Left colon (tissue), 2 donors: Measurements from ENCODE around the gene TIMP2. TPM values are rescaled to one million over a fixed set of nuclear protein-coding genes. Genes with fewer than 3 reads are reported as not detected.

Experiments
- ATAC-seq: fragments of 200-7000 bp; cut with Tn5 transposase; one replicate; pipeline ENCODE4 v1.9.1; 2020; ENCODE audit warnings: mild to moderate bottlenecking, moderate library complexity
- DNase-seq, 2 donors: peaks; one replicate each; pipeline ENCODE4 v3.0.0-alpha.2; 2020
- intact Hi-C, 2 donors: fragments of 100-400 bp; cut with DNase I in 1 of 2; cut with micrococcal nuclease in 1 of 2; formaldehyde crosslinking; loops; one replicate each; pipeline versions ENCODE4 v1.11.2 to v1.14.0; 2022; cut with DNase I, micrococcal nuclease
- total RNA-seq, 2 donors: library from RNA; stranded (reverse); fragmentation: NEBNext Ultra II Directional; extraction: Animal tissue kit (Norgen Biotek cat#: 25700); gene quantifications; one replicate each; pipeline ENCODE4 v1.2.1, GENCODE V29; 2021
- donor health status: DM: no; HTN: no; CAD: no.
- donor health status: DM: yes; HTN: yes; CAD: no.

TIMP2 gene
- total RNA-seq, 2 donors from 2014 or later = 45.5 to 133 TPM

DNA sequence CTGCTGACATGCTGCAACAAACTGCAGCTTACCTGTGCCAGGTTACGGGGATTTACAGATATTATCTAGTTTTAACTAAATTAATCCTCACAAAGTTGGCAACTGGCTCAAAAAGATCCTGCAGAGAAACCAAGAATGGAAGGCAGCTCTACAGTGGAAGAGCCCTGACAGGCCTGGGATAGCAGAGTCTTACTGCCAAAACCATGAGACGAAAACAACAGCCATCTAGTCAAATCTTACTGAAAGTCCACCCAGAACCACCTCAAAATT is 92.7 kb downstream of the TIMP2 start:
- intact Hi-C loops = no loop called here
- no peak for ATAC-seq

DNA sequence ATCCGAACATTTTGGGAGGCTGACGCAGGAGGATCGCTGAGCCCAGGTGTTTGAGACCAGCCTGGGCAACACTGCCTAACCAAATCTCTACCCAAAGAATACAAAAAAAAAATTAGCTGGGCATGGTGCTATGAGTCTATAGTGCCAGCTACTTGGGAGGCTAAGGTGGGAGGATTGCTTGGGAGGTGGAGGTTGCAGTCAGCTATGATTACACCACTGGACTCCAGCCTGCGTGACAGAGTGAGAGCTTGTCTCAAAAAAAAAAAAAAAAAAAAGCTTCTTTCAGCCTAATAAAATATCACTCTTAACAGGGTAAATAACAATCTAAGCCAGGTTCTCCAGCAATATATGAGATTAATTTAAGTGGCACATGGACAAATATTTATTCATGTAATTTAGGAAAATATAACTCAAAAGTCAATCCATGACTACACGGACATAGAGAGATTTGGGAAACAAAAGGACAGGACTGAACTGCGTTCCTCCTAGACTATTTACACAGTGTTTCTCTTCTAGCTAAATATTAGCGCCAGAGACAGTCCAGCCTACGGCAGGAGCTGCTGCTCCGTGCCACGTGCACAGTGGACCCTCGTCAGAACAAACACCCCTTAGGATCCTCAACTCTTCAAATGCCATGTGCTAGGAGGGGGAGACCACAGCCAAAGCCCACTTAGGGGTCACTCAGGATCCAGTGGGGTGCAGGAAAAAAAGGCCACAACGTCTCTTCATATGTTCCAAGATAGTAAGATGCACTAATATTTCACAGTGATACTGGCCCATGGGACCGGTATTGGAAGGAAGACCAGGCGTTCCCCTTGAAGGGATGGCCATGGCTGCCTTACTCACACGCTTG is 93.3 kb downstream of the TIMP2 start:
- DNase-seq (no peak), ATAC-seq (no peak)
- intact Hi-C loops = no loop called here

More for the DNA sequence above, 92.7 kb downstream of the TIMP2 start:
- DNase-seq = no peak

GRCh38 chr17:78829477-78829876 is 95.7 kb downstream of the TIMP2 start:
- ATAC-seq (no peak), DNase-seq (no peak)
- intact Hi-C loops = no loop called here

DNA sequence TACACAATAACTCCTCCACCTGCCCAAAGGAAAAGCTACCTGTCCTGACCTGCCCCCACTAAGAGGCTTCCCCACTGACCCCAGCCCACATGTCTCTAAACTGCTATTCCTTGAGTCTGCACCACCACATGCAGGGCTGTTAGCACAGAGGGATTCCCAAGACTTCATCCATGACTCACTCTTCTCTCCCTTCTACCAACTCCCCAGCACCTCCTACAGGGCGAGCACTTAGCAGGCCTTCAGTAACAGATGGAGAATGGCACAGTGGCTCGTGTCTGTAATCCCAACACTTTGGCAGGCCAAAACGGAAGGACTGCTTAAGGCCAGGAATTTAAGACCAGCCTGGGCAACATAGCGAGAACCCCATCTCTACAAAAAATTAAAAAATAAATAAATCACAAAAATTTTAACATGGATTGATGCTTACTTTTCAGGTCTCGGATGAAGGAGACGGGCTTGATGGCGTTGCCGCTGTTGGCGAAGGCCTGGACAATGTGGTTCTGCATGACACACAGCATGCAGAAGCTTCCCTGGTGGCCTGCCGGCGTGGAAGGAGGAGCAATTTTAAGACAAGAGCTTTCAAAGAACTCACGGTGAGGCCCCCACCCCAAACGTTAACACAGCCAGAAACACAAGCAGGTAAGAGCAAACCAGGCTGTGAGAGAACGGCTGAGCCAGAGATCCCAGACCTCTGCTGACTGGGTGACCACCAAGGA is 96.6 kb downstream of the TIMP2 start:
- intact Hi-C loops = no loop called here
- ATAC-seq (no peak), DNase-seq (no peak)

DNA sequence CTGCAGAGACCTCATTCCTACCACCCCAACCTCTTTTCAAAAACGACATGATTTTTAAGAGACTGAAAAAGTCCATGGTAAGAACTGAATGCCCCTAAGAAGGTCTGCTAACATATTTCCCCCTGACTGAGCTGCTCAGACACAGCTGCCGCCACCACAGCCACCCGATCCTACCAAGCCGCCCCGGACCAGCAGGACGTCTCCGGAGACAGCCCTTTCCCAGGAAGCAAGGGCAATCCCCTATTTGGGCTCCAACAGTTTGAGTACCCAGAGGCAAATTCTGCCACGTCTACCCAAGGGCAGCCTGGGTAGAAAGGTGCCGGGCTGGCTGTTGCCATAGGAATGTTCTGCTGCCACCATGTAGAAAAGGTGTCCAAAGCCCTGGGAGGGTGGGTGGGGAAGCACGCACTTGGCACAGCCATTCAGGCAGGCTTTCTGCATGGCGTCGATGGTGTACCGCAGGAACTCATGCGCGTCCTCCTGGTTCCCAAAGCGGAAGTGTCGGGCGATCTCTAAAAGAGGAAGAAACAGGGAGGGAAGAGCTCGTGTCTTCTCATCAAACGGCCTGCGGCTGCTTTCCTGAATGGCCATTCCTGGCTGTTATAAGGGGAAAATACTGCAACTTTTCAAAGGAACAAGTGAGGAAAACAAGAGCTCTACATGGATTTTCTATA is 98.2 kb downstream of the TIMP2 start:
- no peak for ATAC-seq
- DNase-seq = no peak
- intact Hi-C loops = no loop called here

GRCh38 chr17:78826421-78826820 is 98.8 kb downstream of the TIMP2 start:
- no peak for DNase-seq
- ATAC-seq = no peak
- intact Hi-C loops = no loop called here

DNA sequence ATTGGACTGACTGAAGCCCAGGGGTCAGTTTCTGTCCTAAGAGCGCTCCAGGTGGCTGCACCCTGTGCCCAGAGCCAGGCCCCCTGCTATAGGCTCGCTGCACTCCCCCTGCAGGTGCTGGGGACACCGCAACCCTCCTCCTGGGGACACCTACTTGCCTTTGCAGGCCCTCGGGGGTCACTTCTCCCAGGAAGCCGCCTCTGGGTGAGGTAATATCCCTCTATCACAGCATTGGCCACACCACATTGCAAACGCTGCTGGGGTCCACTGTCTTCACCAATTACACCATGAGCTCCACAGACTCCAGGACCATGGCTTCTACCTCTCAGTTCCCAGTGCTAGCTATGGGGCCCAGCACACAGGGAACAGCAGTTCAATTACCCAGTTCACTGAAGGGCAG is 99.5 kb downstream of the TIMP2 start:
- intact Hi-C loops = no loop called here
- no peak for DNase-seq
- ATAC-seq = no peak

DNA sequence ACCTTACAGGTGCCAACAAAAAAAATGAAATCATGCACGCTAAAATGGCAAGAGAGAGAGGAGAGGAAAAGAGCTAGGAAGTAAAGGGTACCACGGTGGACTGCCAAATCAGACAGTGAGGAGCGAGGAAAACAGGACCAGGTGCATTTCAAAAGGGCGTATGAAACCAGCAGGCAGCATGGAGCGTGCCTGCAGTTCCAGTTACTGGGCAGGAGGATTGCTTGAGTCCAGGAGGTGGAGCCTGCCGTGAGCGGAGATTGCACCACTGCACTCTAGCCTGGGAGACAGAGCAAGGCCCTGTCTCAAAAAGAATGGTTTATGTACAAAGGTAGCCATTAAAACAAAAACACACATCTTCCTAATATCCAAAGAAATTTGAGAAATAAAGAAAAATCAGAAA is 100.9 kb downstream of the TIMP2 start:
- intact Hi-C loops = no loop called here
- no peak for DNase-seq
- ATAC-seq = no peak

GRCh38 chr17:78823282-78824046 is 101.7 kb downstream of the TIMP2 start:
- ATAC-seq (no peak), DNase-seq (no peak)
- intact Hi-C loops = no loop called here

DNA sequence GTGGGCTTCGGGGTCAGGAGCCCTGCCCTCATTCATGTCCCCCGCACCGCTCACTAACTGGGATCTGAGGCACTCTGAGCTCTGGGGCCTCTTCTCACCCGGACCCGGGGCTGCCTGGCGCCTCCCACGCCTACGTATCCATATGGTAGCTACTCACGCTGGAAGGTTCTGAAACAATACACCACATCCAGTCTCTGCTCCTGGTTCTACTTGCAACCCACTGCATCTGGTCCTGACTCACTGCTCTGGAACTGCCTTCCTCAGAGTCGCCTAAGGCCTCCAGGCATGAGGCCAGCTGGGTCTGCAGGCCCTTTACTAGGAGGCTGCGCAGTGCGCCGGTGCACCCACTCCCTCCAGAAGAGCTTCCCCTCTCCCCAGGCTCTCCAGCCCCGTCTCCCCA is 102.6 kb downstream of the TIMP2 start:
- DNase-seq = no peak
- intact Hi-C loops = no loop called here
- ATAC-seq = no peak

DNA sequence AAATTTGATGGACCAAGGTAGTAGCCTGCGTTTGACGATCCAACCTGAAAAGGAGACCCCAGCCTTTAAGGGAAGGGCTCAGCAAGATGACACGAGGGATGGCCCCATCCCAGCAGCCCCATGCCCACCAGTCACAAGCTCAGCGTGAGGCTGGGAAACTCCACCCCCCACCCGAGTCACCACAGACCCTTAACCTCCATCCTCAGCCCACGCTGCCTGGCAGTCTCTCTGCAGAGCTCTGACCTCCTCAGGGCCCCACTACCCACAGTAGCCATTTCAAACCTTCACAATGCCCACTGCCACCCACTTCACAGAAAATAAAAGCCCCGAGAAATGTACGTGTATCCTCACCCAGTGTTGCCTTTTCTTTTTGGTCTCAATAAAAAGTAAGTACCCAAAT is 103.2 kb downstream of the TIMP2 start:
- no peak for ATAC-seq
- intact Hi-C loops = no loop called here
- DNase-seq = no peak

- intact Hi-C loops = no loop called here
- no peak for ATAC-seq
- DNase-seq = no peak
These were observed 104.3 kb downstream of the TIMP2 start for GRCh38 chr17:78820841-78821240.

GRCh38 chr17:78819806-78820792 is 105.1 kb downstream of the TIMP2 start:
- DNase-seq = no peak
- no peak for ATAC-seq
- intact Hi-C loops = no loop called here

DNA sequence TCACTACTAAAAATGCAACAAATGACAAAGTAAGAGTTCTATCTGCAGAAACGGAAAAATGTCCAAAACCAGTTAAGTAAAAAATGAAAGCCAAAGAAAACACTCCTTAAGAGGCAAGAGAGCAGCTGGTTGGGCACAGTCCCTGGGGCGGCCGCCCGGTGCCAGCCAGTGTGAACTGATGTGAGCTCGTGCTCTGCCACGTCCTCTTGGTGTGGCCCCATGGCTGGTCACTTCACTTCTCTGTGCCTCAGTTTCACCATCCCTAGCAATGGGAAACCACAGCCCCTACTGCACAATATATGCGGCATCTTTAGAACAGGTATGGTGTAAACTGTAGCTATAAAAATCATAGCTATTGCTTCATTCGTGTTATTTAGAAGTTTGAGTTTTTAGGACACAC is 105.8 kb downstream of the TIMP2 start:
- DNase-seq = no peak
- intact Hi-C loops = no loop called here
- ATAC-seq = no peak

DNA sequence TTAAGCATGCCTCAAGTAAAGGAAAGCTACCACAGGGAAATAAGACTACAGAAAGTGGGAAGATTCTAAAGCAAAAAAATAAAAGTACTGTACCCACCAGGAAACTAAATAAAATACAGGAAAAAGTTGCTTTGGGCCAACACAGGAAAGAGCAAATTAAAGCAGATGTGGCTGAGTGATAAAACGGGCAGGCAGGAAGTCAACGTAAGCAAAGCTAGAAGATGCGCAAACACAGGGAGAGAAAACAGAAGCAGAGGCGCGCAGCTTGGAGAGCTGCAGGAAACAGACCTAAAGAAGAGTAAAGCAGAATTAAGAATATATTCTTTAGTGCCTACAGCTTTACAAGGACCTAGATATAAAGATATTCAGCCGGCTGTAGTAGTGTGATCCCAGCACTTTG is 106.3 kb downstream of the TIMP2 start:
- ATAC-seq = no peak
- DNase-seq = no peak
- intact Hi-C loops = no loop called here

GRCh38 chr17:78818152-78818846 is 106.9 kb downstream of the TIMP2 start:
- DNase-seq = no peak
- intact Hi-C loops = no loop called here

DNA sequence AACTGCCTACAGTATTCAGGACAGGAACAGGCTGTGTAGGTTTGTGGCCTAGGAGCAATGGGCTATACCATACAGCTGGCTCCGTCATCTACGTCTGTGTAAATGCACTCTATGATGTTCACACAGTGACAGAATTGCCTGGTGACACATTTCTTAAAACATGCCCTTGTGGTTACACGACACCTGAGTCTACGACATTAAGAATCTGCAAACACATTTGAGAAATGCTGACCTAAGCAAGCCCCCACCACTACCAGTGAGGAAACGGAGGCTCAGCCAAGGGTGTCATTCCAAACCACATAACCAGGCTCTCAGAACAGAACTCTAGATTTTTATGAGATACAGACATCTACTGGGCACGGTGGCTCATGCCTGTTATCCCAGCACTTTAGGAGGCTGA is 108.1 kb downstream of the TIMP2 start:
- no peak for ATAC-seq
- intact Hi-C loops = no loop called here
- no peak for DNase-seq

More at GRCh38 chr17:78818152-78818846, 106.9 kb downstream of the TIMP2 start:
- no peak for ATAC-seq

DNA sequence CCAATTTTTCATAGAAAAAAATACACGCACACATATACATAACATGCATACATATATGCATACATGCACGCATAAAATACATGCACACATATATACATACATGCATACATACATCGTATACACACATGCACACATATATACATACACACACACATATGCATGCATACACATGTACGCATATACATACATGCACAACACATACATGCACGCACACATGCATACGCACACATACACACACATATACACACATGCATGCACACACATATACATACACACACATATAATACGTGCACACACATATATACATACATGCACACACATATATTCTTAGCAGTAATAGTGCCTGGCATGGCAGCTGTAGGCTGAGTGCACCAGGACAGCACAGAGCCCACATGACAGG is 109.5 kb downstream of the TIMP2 start:
- no peak for DNase-seq
- no peak for ATAC-seq
- intact Hi-C loops = no loop called here
